HL-60 (cell line): ENCODE results near the gene TAGLN3.

Experiments
- DNase-seq, 2 experiments: peaks; one replicate each; pipeline ENCODE4 v3.0.0-alpha.2; 2010 to 2020; ENCODE audit warnings: low read depth in 1 of 2, low spot score in 1 of 2
- H3K27ac ChIP-seq: fragments of 250-450 bp; sonication (Bioruptor Pico); replicated peaks from 2 replicates; pipeline ENCODE4 v1.5.1; 2020; ENCODE audit warnings: mild to moderate bottlenecking, moderate library complexity
- H3K27me3 ChIP-seq: fragments of 250-450 bp; sonication (Bioruptor Pico); 2 replicates; pipeline ENCODE4 v1.5.1; 2021; ENCODE audit warnings: mild to moderate bottlenecking, moderate library complexity; ENCODE audit not compliant: insufficient read depth, poor library complexity, severe bottlenecking
- H3K4me3 ChIP-seq: replicated peaks from 2 replicates; pipeline ENCODE4 v1.5.1; 2011; ENCODE audit warnings: mild to moderate bottlenecking, control low read depth, low read length; ENCODE audit not compliant: insufficient read depth
- CTCF ChIP-seq: IDR thresholded peaks from one replicate; pipeline ENCODE4 v1.5.1; 2011; ENCODE audit warnings: low read length, control low read depth, inconsistent platforms; ENCODE audit not compliant: insufficient read depth
- GABPA ChIP-seq: IDR thresholded peaks from 2 replicates; pipeline ENCODE4 v1.6.1; 2012; ENCODE audit warnings: low read depth
- POLR2AphosphoS5 ChIP-seq: IDR thresholded peaks from 2 replicates; pipeline ENCODE4 v1.6.1; 2012; ENCODE audit warnings: low read depth
- REST ChIP-seq: IDR thresholded peaks from 2 replicates; pipeline ENCODE4 v1.6.1; 2012; ENCODE audit warnings: low read depth; ENCODE audit not compliant: insufficient replicate concordance
- SPI1 ChIP-seq: IDR thresholded peaks from 2 replicates; pipeline ENCODE4 v1.6.1; 2012; ENCODE audit warnings: low read depth, mild to moderate bottlenecking, borderline replicate concordance

Gene TAGLN3

GRCh38 chr3:112013058-112013783 is 14.5 kb downstream of the TAGLN3 start:
- no peak overlapping the region for H3K27ac ChIP-seq
- H3K27me3 ChIP-seq, result no peaks in the 10 kb centered on the region
- DNase-seq, result peak; percentile 31 to 60
- no peak overlapping the region for H3K4me3 ChIP-seq
- TF ChIP-seq CTCF, result peak; percentile 55
- no peak for TF ChIP-seq POLR2AphosphoS5
- peak; percentile 75; the same call in 1 of the 2 replicates for TF ChIP-seq SPI1

- no peak for DNase-seq
- Histone ChIP-seq H3K4me3 (no peak overlapping the region), H3K27me3 (no peaks in the 10 kb centered on the region), H3K27ac (no peak overlapping the region)
- TF ChIP-seq POLR2AphosphoS5, result no peak
- no peak for TF ChIP-seq REST
- no peak for TF ChIP-seq SPI1
- TF ChIP-seq CTCF, result no peak
Measured at GRCh38 chr3:112013784-112014143, 15.0 kb downstream of the TAGLN3 start.

GRCh38 chr3:112017091-112017490 is 18.4 kb downstream of the TAGLN3 start:
- Histone ChIP-seq H3K4me3 (no peak overlapping the region), H3K27me3 (no peaks in the 10 kb centered on the region), H3K27ac (no peak overlapping the region)
- DNase-seq, result peak; percentile 39 to 43
- TF ChIP-seq REST (no peak), CTCF (no peak), POLR2AphosphoS5 (no peak), SPI1 (no peak), GABPA (no peak)

GRCh38 chr3:112018712-112019111 is 20.0 kb downstream of the TAGLN3 start:
- TF ChIP-seq GABPA (no peak), CTCF (no peak), SPI1 (no peak), REST (no peak), POLR2AphosphoS5 (no peak)
- H3K4me3 ChIP-seq, result no peak overlapping the region
- no peak overlapping the region for H3K27ac ChIP-seq
- H3K27me3 ChIP-seq, result no peaks in the 10 kb centered on the region
- DNase-seq, result no peak
